ENCODE results near the gene AIP.

AIP gene

DNA sequence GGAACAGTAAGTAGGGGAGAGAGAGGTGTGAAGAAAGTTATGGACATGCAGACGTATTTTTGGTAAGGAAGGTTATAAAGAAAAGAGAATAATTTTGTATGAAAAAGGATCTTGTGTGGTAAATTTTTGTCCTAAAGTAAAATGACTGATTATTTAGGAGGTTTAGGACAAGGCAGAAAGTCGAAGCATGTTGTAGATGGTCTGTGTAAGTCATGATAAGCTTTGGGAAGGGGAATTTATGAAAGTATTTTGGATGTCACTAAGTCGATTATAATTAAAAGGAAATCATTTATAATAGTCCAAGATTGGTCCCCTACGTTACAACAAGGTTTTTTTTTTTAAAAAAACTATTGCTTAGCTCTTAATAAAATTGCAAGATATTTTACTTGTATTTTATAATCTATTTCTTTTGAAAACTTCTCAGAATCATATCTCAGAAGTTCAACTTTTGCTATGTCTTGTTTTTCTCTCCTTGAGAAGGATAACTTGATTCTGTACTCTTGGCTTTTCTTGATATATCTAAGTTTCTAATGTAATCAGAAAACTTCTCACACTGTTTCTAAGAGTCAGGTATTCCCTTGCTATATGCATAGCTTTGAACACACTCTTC lies 51.3 kb downstream of the AIP start:
- no peak for DNase-seq (ENCODE audit: low spot score)

DNA sequence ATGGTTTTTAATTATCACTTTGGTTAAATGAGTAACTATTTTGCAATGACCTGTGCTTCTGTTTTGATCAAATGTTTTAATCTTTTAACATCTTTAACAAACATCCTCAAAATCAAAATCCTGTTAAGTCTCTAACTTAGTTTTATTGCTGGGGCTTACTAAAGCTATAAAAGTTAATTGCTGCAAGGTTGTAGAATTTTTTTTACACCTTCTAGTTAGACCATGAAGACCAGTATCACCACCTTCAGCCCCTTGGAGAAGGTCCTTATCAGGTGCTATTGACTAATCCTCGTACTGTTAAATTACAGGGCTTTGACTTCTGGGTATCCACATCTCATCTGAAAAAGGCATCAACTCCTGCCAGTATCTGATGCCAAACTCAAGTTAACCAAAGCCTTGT lies 52.7 kb downstream of the AIP start:
- no peak for DNase-seq (ENCODE audit: low spot score)

DNA sequence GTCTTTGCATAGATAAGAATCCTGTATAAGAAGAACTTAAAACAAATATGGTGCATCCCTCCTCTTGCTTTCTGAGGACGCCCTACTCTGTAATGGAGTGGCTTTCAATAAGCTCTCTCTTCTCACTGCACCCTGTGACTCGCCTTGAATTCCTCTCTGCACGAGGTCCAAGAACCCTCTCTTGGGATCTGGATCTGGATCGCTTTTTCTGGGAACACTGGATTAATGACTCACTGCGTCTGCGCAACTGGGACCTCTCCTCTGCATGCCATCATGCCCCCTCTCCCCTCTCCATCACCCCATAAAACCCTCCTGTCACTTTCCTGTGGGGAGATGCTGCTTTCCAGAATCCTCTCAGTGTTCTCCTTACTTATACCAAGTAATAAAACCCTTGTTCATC lies 55.5 kb downstream of the AIP start:
- DNase-seq (ENCODE audit: low spot score), result no peak

DNA sequence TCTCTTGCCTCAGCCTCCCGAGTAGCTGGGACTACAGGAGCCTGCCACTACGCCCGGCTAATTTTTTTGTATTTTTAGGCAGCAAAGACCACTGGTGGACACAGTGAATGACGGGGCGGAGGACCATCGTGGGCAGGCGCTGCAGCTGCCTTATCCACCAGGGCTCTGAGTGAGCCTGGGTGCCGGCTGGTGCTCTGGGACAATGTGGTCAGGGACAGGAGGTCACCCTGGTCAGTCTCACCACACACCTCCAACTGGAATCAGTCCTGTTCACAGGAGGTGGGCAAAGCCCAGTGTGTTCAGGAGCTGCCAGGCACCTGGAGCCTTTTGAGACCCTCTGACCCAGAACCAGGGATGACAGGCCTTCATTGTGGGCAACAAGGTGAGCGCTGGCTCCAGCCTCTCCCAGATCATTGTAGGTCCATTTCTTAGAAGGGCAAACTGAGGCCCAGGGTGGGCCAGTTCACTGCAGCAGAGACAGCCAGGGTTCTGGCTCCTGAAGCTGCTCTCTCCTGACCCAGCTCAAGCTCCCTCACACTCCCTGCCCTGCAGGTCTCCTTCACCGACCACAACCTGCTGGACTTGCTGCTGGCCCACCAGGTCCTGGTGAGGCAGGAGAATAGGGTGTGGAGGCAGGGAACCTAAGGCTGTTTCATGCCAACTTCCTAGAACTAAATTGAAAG lies 56.1 kb downstream of the AIP start:
- no peak for DNase-seq (ENCODE audit: low spot score)

DNA sequence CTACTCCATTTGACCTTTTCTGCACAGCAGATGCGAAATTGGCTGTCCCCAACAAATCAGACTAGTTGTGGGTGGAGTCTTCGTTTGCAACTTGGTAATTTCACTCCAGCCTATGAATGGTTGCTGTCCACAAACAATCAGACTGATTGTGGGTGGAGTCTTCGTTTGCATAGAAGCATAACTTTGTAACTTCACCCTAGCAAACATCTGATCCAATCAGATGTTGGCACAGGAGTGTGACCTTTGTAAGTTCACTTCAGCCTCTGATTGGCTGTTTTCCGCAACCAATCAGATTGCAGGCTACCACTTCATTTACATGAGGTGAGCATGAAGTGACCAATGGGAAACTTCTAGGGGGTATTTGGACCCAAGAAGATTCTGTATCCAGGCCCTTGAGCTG lies 56.7 kb downstream of the AIP start:
- no peak for DNase-seq (ENCODE audit: low spot score)

Data from activated CD4-positive, alpha-beta T cell treated with anti-CD3 and anti-CD28 coated beads, Interleukin-2, Interleukin-4, amounts not matched to agents 100 ng/mL and 50 ng/mL, durations not matched to agents 16 hours and 8 hours (primary cell).